Measurements from ENCODE around the gene NOD2.
A peak's percentile ranks its signal among the peaks of the same experiment; 100 is the strongest.

The NOD2 gene

GRCh38 chr16:50778284-50779163 is 85.1 kb downstream of the NOD2 start:
- no peak overlapping the region for H3K4me3 ChIP-seq (replicated peaks in 1 of 2; ENCODE audit: low read depth in 2 of 2, low read length in 2 of 2)
- TF ChIP-seq CTCF (IDR thresholded peaks at IDR 0.05; ENCODE audit: low read depth, low read length) = no peak
- DNase-seq (ENCODE audit: low read depth in 2 of 2) = no peak

GRCh38 chr16:50781043-50781442 is 87.6 kb downstream of the NOD2 start:
- TF ChIP-seq CTCF (IDR thresholded peaks at IDR 0.05; ENCODE audit: low read depth, low read length) = peak; percentile 3
- no peak overlapping the region for H3K4me3 ChIP-seq (replicated peaks in 1 of 2; ENCODE audit: low read depth in 2 of 2, low read length in 2 of 2)
- no peak for DNase-seq (ENCODE audit: low read depth in 2 of 2)

DNA sequence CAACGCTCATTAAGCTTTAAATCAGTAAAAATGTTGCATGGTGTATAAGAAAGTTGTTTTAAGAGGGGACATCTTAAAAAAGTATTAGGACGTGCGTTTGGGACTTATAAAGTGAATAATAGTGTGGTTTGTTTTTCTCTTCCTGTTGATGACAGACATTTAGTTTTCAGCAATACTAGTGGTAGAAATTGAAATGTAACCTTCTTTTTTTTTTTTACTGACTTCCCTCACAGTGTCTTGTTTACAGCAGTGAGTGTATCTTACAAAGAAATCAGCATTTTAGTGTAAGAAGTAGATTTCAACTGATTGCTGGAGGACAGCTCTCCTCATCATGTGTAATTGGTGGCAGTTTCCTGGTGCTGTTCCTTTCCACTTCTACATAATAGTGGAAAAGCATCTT is 88.1 kb downstream of the NOD2 start:
- no peak for TF ChIP-seq CTCF (IDR thresholded peaks at IDR 0.05; ENCODE audit: low read depth, low read length)
- DNase-seq (ENCODE audit: low read depth in 2 of 2) = no peak
- no peak overlapping the region for H3K4me3 ChIP-seq (replicated peaks in 1 of 2; ENCODE audit: low read depth in 2 of 2, low read length in 2 of 2)

Data from cardiac fibroblast (primary cell).